Measurements from ENCODE around the gene PACSIN2. TPM values are rescaled to one million over a fixed set of nuclear protein-coding genes. Genes with fewer than 3 reads are reported as not detected.
A peak's percentile ranks its signal among the peaks of the same experiment; 100 is the strongest.

The PACSIN2 gene
- total RNA-seq, 2 experiments from 2014 or later, result 32.0 to 39.9 TPM

DNA sequence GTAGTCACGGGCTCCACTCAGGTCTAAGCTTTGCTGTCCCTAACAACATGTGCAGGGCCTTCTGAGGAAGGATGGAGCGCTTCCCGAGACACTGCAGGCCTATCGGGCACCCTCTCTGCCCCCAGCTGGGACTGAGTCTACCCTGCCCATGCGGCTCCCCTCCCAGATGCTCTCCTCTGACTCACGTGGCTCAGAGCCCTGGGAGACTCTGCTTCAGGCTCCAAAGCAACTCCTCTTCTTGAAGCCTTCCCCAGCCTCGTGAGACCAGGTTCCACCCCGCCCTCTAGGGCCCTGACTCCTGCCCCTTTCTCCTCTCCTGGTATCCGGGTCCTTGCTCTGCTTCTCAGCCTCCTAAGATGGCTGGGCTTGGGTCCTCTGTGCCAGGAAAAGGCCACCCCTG, 129.5 kb downstream of the PACSIN2 start:
- CTCF ChIA-PET, result interaction anchor here (2.2 kb wide), 1 partner anchor 17 kb away, joined by 9 read pairs; no protein-coding TSS in a partner anchor
- H3K27ac Mint-ChIP-seq, result no peak overlapping the region
- H3K4me3 Mint-ChIP-seq, result no peak overlapping the region
- no peaks in the 10 kb centered on the region for H3K9me3 Mint-ChIP-seq (ENCODE audit: low read depth)
- ATAC-seq (no peak), DNase-seq (no peak)
- H3K27me3 Mint-ChIP-seq, result no peaks in the 10 kb centered on the region
- H3K36me3 Mint-ChIP-seq, result peaks cover 5% of the 10 kb centered on the region
- peaks cover 22% of the 10 kb centered on the region for H3K4me1 Mint-ChIP-seq

DNA sequence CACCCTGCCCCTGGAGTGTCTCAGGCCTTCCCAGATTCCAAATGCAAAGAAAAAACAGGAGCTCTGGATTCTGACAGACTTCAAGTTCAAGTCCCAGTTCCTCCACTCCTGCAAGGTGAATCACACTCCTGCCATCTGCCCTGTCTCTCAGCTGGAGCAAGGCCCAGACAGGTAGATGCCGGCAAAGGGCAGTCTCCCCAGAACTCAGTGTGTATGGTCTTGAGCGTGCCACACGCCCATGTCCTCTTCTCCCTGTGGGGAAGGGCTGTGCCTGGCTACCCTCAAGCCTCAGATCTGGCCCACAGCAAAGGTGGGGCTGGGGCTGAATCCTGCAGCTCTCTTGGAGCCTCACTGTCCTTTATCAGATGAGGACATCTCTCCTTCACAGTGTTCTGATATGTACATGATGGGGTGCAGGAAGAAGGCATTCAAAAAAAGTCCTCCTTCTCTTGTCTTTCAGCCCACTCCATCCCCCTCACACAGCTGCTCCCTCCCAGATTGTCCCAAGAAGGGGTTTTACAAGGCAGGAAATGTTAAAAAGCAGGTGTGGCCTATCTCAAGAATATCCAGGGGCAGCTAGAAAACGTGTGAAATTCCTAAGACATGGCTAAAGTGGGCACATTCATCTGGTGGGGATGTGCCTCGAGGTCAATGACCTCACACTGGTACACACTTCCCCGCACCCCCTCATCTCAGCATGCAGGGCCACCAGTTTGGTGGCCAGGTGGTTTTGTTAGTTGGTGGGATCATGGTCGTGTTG, 130.2 kb downstream of the PACSIN2 start:
- no peak for DNase-seq
- Mint-ChIP-seq H3K27ac (no peak overlapping the region), H3K36me3 (peaks cover 5% of the 10 kb centered on the region), H3K9me3 (ENCODE audit: low read depth) (no peaks in the 10 kb centered on the region), H3K4me3 (no peak overlapping the region), H3K4me1 (peaks cover 19% of the 10 kb centered on the region), H3K27me3 (no peaks in the 10 kb centered on the region)
- no peak for ATAC-seq
- CTCF ChIA-PET, result interaction anchor here (2.2 kb wide), 1 partner anchor 17 kb away, joined by 9 read pairs; no protein-coding TSS in a partner anchor

DNA sequence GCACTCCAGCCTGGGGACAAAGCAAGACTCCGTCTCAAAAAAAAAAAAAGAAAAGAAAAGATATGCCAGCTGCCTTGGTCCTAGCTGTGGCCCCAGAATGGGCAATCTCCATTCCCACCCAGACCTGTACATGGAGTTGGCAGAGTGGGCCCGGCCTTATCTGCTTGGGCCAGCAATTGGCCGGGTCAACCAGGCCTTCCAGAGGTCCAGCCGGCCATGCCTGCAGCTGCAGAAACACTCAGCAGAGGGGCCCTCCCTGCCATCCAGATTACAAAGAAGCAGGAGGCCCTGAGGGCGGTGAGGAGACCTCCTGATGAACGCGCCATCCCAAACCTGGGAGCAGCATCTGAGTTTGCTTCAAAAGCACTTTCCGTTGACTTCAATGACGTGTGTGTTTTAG, 131.0 kb downstream of the PACSIN2 start:
- ATAC-seq, result no peak
- no peak for DNase-seq
- peaks cover 2% of the 10 kb centered on the region for H3K36me3 Mint-ChIP-seq
- no peak overlapping the region for H3K27ac Mint-ChIP-seq
- H3K9me3 Mint-ChIP-seq (ENCODE audit: low read depth), result no peaks in the 10 kb centered on the region
- no peak overlapping the region for H3K4me3 Mint-ChIP-seq
- CTCF ChIA-PET, result interaction anchor here (2.2 kb wide), 1 partner anchor 16 kb away, joined by 9 read pairs; no protein-coding TSS in a partner anchor
- no peaks in the 10 kb centered on the region for H3K27me3 Mint-ChIP-seq
- H3K4me1 Mint-ChIP-seq, result peaks cover 11% of the 10 kb centered on the region

DNA sequence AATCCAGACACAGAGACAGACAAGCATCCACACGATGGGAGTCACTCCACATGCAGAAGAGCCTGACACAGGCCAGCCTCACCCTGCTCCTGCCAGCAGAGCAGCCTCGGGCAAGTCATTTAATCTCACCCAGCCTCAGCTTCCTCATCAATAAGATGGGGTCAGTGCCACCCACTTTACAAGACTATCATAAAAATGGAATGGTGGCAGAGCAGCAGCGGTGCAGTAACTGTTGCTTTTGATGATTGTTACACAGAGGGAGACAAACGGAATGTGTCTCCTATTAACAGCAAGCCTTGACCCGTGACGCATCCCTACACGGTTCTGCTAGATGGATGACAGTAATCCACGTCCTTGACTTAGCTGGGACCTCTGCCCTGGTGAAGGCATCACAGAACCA, 131.8 kb downstream of the PACSIN2 start:
- Mint-ChIP-seq H3K4me1 (peaks cover 2% of the 10 kb centered on the region), H3K27me3 (no peaks in the 10 kb centered on the region), H3K9me3 (ENCODE audit: low read depth) (no peaks in the 10 kb centered on the region), H3K36me3 (peaks cover 3% of the 10 kb centered on the region), H3K27ac (no peak overlapping the region), H3K4me3 (no peak overlapping the region)
- DNase-seq (no peak), ATAC-seq (no peak)
- CTCF ChIA-PET, result interaction anchor here (0.9 to 2.2 kb wide), 2 partner anchors 15 to 19 kb away, joined by 4 to 9 read pairs; no protein-coding TSS in a partner anchor

DNA sequence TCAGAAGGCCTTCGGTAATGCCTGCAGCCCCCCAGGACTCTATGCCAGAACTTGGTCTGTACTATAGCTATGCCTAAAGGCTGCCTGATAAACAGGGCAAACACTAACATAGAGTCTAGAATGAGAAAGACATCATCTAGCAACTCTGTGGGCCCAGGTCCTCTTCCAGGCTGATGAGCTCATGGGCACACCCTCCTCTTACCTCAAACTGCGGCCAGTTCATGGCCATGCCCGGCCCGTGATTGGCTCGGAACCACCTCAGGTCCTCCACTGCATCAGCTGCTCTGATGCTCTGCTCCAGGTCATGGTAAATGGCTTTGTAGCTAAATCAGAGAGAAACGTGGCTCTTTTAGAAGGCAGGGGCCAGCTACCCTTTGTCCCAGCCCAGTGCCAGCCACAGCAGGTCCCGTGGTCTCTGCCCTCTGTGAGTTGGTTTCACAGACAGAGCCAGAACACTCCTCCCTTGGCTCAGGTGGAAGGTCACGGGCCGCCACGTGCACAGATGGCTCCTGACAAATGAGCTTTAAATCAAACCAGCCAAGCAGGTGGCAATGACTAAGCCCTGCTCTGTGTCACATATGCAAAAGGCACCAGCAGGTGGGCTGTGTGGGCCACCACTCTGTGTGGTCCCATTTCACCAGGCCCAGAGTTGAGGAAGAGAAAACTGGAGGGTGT, 132.8 kb downstream of the PACSIN2 start:
- Mint-ChIP-seq H3K27ac (no peak overlapping the region), H3K27me3 (no peaks in the 10 kb centered on the region), H3K4me1 (no peaks in the 10 kb centered on the region), H3K9me3 (ENCODE audit: low read depth) (no peaks in the 10 kb centered on the region), H3K36me3 (peaks cover 3% of the 10 kb centered on the region), H3K4me3 (no peak overlapping the region)
- DNase-seq, result no peak
- no peak for ATAC-seq
- CTCF ChIA-PET, result interaction anchor here (0.7 to 1.3 kb wide), 3 partner anchors 14 to 208 kb away, joined by 3 to 7 read pairs (median 4); no protein-coding TSS in a partner anchor

DNA sequence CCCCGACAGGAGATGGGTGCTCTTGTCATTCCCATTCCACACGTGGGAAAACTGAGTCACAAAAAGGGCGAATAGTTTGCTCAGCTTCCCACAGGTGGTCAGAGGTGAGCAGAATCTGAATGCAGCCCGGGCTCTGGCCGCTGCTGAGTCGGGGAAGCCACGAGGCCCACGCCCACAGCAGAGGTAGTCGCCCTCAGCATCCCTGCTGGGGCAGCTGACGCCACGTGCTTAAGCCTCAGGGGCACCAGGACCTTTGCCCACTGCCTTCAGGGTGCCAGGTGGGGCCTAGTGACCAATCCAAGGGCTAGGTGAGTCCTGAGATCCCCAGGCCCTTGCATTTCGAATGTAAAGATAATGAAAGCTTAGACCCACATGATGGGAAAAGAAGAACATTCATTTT, 133.7 kb downstream of the PACSIN2 start:
- Mint-ChIP-seq H3K4me1 (no peaks in the 10 kb centered on the region), H3K4me3 (no peak overlapping the region), H3K27ac (peak overlapping the region; percentile 29), H3K36me3 (peaks cover 3% of the 10 kb centered on the region), H3K9me3 (ENCODE audit: low read depth) (no peaks in the 10 kb centered on the region), H3K27me3 (no peaks in the 10 kb centered on the region)
- DNase-seq, result no peak
- CTCF ChIA-PET, result interaction anchor here (1.3 kb wide), 1 partner anchor 14 kb away, joined by 7 read pairs; no protein-coding TSS in a partner anchor
- ATAC-seq, result no peak

DNA sequence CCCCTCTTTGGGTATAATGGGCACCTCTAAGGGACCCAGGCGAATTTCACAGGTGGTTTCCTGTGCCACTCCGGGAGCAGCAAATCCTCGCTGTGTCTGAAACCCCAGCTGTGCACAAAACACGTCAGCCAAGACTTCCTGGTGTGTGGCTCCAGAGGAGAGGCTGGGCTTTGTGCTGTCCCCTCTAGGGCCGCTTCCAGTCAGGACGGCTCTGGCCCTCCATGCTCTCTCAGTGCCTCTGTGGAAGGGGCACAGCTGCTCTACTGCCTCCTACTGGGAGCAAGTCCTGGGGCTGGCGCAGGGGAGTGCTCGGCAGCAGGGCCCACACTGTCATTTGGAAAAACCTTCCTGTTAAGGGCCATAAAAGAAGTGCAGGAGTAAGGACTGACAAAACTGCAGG, 134.1 kb downstream of the PACSIN2 start:
- no peak for ATAC-seq
- CTCF ChIA-PET, result no interaction called here
- Mint-ChIP-seq H3K9me3 (ENCODE audit: low read depth) (no peaks in the 10 kb centered on the region), H3K27me3 (no peaks in the 10 kb centered on the region), H3K36me3 (peaks cover 3% of the 10 kb centered on the region), H3K4me1 (no peaks in the 10 kb centered on the region), H3K4me3 (no peak overlapping the region), H3K27ac (no peak overlapping the region)
- no peak for DNase-seq

DNA sequence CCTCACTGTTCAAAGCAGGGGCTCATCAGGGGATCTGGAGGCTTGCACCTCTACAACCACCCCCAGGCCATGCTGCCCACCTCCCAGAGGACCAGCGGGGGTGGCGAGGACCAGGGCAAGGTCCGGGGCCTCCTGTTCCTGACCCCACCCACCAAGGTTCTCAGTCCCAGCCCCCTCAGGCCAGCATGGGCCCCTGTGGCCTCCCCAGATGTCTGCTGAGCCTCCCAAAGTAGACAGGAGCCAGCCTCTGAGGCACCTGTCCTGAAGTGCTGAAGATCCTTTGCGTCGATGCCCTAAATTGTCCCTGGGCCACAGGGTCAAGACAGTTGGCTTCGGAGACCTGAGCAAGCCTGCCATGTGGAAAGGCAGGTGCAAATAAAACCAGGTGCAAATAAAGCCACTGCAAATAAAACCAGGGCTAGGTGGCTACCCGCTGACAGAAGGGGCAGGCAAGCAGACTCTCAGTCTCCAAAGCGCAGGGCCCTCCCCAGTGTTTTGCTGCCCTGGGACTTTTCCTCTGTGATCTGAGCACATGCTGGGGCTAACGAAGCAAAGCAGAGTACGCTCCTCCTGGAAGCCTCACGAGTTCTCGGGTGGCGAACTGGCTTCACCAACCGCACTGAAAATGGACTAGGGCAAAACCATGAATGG, 135.5 kb downstream of the PACSIN2 start:
- H3K4me3 Mint-ChIP-seq, result no peak overlapping the region

DNA sequence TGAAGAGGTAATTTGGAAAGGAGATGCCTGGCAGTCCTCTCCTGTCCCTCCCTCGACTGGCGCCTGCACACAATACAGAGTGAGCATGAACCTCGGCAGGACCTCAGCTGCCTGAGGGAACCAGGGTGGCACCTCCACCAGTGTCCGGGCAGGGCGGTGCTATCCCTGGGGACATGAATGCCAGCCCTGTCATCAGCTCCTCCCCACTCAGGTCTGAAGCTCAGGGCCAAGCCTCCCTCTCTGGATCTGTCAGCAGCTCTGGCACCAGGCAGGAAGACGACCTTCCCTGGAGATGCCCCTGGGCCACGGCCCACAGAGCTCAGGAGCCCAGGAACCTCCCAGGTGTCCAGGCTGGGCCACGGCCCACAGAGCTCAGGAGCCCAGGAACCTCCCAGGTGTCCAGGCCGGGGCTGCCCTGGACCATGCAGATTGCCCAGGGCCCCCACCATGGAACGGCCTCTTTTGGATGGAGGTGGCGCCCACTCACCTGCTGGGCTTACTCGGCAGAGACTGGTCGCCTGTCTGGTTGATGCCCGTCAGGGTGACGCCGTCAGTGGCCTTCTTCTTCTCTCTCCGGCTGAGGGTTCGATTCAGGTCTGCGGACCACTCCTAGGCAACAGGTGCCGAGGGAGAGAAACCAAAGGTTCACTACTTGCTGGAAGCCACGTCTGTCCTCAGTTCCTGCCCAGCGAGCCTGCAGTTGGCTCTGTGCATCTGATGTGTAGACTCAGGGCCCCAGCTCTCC, 136.2 kb downstream of the PACSIN2 start:
- Mint-ChIP-seq H3K27me3 (no peaks in the 10 kb centered on the region), H3K9me3 (ENCODE audit: low read depth) (no peaks in the 10 kb centered on the region), H3K36me3 (peaks cover 5% of the 10 kb centered on the region), H3K4me3 (no peak overlapping the region), H3K4me1 (no peaks in the 10 kb centered on the region), H3K27ac (no peak overlapping the region)
- CTCF ChIA-PET, result interaction anchor here (0.5 kb wide), 1 partner anchor 19 kb away, joined by 3 read pairs; no protein-coding TSS in a partner anchor
- ATAC-seq (no peak), DNase-seq (no peak)

More for the DNA sequence above, 135.5 kb downstream of the PACSIN2 start:
- Mint-ChIP-seq H3K27ac (no peak overlapping the region), H3K4me1 (no peaks in the 10 kb centered on the region), H3K9me3 (ENCODE audit: low read depth) (no peaks in the 10 kb centered on the region), H3K36me3 (peaks cover 3% of the 10 kb centered on the region), H3K27me3 (no peaks in the 10 kb centered on the region)
- CTCF ChIA-PET, result interaction anchor here (0.5 kb wide), 1 partner anchor 105 kb away, joined by 3 read pairs; no protein-coding TSS in a partner anchor
- DNase-seq (no peak), ATAC-seq (no peak)

DNA sequence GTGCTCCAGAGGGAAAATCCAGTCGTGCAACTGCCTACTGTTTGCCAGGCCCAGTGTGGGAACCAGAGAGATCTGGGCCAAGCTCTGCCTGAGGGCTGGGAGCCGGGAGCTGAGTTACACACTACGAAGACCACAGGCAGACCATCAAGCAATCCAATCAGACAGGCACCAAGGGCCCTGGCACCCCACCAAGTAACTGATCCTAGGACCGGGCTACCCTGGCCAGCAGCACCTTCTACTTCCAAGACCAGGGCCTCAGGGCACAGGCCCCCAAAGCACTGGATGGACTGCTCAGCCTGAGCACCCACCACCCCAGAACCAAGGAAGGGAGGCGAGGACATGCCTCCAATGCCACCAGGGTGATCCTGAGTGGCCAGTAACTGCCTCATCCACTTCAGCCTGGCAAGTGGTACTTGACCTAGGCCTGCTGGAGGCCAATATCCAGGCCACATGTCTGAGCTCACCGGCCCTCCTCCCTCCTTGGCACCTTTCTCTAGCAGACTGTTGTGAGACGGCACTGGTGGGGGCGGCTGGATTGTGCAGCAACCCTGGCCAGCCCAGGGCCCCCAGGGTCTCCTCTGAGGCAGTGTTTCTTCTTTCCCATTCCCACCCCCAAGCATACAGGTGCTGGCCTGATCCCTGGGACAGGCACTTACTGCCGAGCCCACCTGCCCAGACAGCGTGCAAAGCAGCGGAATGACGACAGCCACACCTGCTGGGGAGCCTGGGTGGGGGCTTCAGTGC, 137.2 kb downstream of the PACSIN2 start:
- Mint-ChIP-seq H3K27ac (no peak overlapping the region), H3K4me1 (no peaks in the 10 kb centered on the region), H3K36me3 (peaks cover 3% of the 10 kb centered on the region), H3K9me3 (ENCODE audit: low read depth) (no peaks in the 10 kb centered on the region), H3K4me3 (no peak overlapping the region), H3K27me3 (no peaks in the 10 kb centered on the region)
- CTCF ChIA-PET, result interaction anchor here (0.5 to 2.5 kb wide), 2 partner anchors 10 to 18 kb away, joined by 3 to 9 read pairs; no protein-coding TSS in a partner anchor
- no peak for DNase-seq
- ATAC-seq, result no peak

DNA sequence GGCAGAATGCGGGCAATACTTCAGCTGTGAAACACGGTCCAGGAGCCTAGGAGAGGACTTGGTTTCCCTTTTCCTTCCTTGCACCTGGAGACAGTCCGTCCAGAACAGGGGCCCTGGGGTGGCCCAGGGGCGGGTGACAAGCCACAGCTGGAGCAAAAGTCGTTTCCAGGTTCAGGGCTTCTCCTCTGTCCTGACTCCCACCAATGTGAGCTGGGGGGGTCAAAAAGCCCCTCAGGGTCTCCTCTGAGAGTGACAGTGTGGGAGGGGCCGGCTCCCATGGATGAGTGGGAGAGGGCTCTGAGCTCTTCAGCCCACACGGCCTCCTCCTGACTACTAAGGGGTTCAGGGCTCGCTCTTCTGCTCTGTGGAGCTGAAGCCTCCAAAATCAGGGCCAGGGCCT, 137.8 kb downstream of the PACSIN2 start:
- Mint-ChIP-seq H3K27me3 (no peaks in the 10 kb centered on the region), H3K4me3 (no peak overlapping the region), H3K4me1 (no peaks in the 10 kb centered on the region), H3K9me3 (ENCODE audit: low read depth) (no peaks in the 10 kb centered on the region), H3K36me3 (peaks cover 3% of the 10 kb centered on the region), H3K27ac (no peak overlapping the region)
- CTCF ChIA-PET, result interaction anchor here (2.5 kb wide), 1 partner anchor 9 kb away, joined by 9 read pairs; no protein-coding TSS in a partner anchor
- ATAC-seq (no peak), DNase-seq (no peak)

DNA sequence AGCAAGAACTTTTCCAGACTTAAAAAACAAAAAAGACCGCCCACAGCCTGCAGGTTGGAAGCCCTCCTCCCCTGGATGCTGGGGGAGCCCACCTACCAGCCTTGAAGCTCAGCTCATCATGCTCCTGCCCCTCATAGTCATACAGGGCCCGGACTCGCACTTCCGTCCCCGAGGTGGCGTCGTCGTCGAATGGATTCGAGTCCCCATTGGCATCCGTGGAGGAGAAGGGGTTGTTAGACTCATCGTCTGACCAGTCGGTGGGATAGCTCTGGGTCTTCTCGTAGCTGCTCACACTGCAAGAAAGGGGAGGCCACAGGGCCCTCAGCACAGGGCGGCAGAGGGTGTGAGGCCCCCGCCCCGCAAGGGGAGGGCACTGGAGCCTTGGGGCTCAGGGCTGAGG, 138.9 kb downstream of the PACSIN2 start:
- H3K4me3 Mint-ChIP-seq, result no peak overlapping the region
- CTCF ChIA-PET, result interaction anchor here (2.5 kb wide), 1 partner anchor 8 kb away, joined by 9 read pairs; no protein-coding TSS in a partner anchor
- no peaks in the 10 kb centered on the region for H3K4me1 Mint-ChIP-seq
- peaks cover 3% of the 10 kb centered on the region for H3K36me3 Mint-ChIP-seq
- ATAC-seq, result no peak
- no peak for DNase-seq
- no peak overlapping the region for H3K27ac Mint-ChIP-seq
- H3K27me3 Mint-ChIP-seq, result no peaks in the 10 kb centered on the region
- no peaks in the 10 kb centered on the region for H3K9me3 Mint-ChIP-seq (ENCODE audit: low read depth)

Measured in activated CD8-positive, alpha-beta memory T cell treated with anti-CD3 and anti-CD28 coated beads, Interleukin-2, amount 10 ng/mL, durations not matched to agents 7 days and 5 days (primary cell).